ENCODE results near the gene DAND5.

GRCh38 chr19:13007292-13008045 lies 38.1 kb downstream of the DAND5 start:
- TF ChIP-seq EZH2 (IDR thresholded peaks at IDR 0.05; ENCODE audit: borderline replicate concordance, control insufficient read depth, low read depth, low read length): no peak
- no peak for TF ChIP-seq KAT2A (conservative IDR thresholded peaks at IDR 0.05; ENCODE audit: control insufficient read depth, low read depth, low read length)
- TF ChIP-seq POLR2A (IDR thresholded peaks at IDR 0.05; ENCODE audit: low read depth, low read length): no peak
- TF ChIP-seq, protein P1, sequence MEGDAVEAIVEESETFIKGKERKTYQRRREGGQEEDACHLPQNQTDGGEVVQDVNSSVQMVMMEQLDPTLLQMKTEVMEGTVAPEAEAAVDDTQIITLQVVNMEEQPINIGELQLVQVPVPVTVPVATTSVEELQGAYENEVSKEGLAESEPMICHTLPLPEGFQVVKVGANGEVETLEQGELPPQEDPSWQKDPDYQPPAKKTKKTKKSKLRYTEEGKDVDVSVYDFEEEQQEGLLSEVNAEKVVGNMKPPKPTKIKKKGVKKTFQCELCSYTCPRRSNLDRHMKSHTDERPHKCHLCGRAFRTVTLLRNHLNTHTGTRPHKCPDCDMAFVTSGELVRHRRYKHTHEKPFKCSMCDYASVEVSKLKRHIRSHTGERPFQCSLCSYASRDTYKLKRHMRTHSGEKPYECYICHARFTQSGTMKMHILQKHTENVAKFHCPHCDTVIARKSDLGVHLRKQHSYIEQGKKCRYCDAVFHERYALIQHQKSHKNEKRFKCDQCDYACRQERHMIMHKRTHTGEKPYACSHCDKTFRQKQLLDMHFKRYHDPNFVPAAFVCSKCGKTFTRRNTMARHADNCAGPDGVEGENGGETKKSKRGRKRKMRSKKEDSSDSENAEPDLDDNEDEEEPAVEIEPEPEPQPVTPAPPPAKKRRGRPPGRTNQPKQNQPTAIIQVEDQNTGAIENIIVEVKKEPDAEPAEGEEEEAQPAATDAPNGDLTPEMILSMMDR (IDR thresholded peaks at IDR 0.05 in 2 of 3, conservative IDR thresholded peaks at IDR 0.05 in 1 of 3; ENCODE audit: control insufficient read depth in 2 of 3, extremely low read depth in 1 of 3, insufficient read depth in 1 of 3, low read depth in 3 of 3, low read length in 3 of 3): no peak
- no peak for TF ChIP-seq SP1 (IDR thresholded peaks at IDR 0.05; ENCODE audit: low read depth, low read length)
- no peak for TF ChIP-seq PAX8 (IDR thresholded peaks at IDR 0.05)
- no peak for TF ChIP-seq TCF3 (IDR thresholded peaks at IDR 0.05; ENCODE audit: borderline replicate concordance, insufficient read depth, low read depth, low read length)
- no peak for TF ChIP-seq REST (IDR thresholded peaks at IDR 0.05; ENCODE audit: low read depth, low read length)
- no peak for TF ChIP-seq CHD4 (IDR thresholded peaks at IDR 0.05)

All from GM12878 (cell line).